ENCODE measurements around the gene BMPR1A.

GRCh38 chr10:86858011-86858410 lies 101.6 kb downstream of the BMPR1A start:
- no peak for TF ChIP-seq CTCF (IDR thresholded peaks at IDR 0.05)
- no peak for TF ChIP-seq HDAC2 (IDR thresholded peaks at IDR 0.05)
- no peak for TF ChIP-seq ELK1 (IDR thresholded peaks at IDR 0.05; ENCODE audit: low read depth, low read length)
- TF ChIP-seq RFX5 (IDR thresholded peaks at IDR 0.05): no peak
- no peak for TF ChIP-seq ZSCAN20 (CRISPR knock-in tag; IDR thresholded peaks at IDR 0.05)
- no peak for TF ChIP-seq CEBPB (IDR thresholded peaks at IDR 0.05)
- no peak for TF ChIP-seq HOXA7 (CRISPR knock-in tag; IDR thresholded peaks at IDR 0.05)
- TF ChIP-seq BHLHE40 (IDR thresholded peaks at IDR 0.05; ENCODE audit: low read depth, low read length): no peak
- TF ChIP-seq ESRRA (IDR thresholded peaks at IDR 0.05; ENCODE audit: borderline replicate concordance, low read length): no peak
- no peak for TF ChIP-seq USF2 (IDR thresholded peaks at IDR 0.05)
- no peak for TF ChIP-seq ZFP36 (IDR thresholded peaks at IDR 0.05; ENCODE audit: borderline replicate concordance, partially characterized antibody)
